ENCODE results near the gene FANCL. TPM values are rescaled to one million over a fixed set of nuclear protein-coding genes. Genes with fewer than 3 reads are reported as not detected.
"Not testable (repeated sequence)": the region's sequence is repeated elsewhere in the genome, so short reads cannot be mapped to it uniquely, and the experiment has no call there.

Gene FANCL
- polyA plus RNA-seq, 2 of the 4 experiments (the other 2 are of a cell fraction): 34.1 to 68.8 TPM

DNA sequence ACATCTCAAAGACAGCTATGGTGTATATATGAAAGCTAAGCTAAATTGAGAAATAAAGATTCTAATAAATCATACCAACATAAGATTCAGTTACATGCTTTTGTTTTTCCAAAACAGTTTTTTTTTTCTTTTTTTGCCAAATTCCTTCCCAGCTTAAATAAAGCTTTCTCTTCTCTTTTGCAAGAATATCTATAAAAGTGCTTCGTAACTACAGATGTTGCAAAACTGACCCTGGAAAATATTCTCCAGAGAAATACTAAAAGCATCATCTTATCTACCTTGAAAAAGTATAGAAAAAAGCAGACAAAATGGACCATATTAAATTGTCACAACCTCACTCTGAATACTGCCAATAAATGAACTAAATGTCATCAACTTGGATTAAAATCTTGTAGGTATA, 38.7 kb downstream of the FANCL start:
- FAIRE-seq (peak; percentile 70), ATAC-seq (no peak), DNase-seq (ENCODE audit: low read depth in 1 of 2, low spot score in 1 of 2) (no peak)
- WGBS (ENCODE audit: missing lambda C conversion rate): 90% methylated on average over 1 of the region's 1 CpG
- TF ChIP-seq, protein P1, sequence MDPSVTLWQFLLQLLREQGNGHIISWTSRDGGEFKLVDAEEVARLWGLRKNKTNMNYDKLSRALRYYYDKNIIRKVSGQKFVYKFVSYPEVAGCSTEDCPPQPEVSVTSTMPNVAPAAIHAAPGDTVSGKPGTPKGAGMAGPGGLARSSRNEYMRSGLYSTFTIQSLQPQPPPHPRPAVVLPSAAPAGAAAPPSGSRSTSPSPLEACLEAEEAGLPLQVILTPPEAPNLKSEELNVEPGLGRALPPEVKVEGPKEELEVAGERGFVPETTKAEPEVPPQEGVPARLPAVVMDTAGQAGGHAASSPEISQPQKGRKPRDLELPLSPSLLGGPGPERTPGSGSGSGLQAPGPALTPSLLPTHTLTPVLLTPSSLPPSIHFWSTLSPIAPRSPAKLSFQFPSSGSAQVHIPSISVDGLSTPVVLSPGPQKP (IDR thresholded peaks at IDR 0.05; ENCODE audit: low read depth, low read length): no peak
- no peak overlapping the region for H3K4me3 ChIP-seq
- ChIA-PET CTCF (interaction anchor here (1.0 kb wide), 1 partner anchor 482 kb away, joined by 3 read pairs; no protein-coding TSS in a partner anchor), POLR2A (no interaction called here)
- H3K4me2 ChIP-seq: no peak overlapping the region
- H3K9me3 ChIP-seq: no peaks in the 10 kb centered on the region
- no peak overlapping the region for H3K27ac ChIP-seq
- H3K4me1 ChIP-seq: peaks cover 31% of the 10 kb centered on the region

DNA sequence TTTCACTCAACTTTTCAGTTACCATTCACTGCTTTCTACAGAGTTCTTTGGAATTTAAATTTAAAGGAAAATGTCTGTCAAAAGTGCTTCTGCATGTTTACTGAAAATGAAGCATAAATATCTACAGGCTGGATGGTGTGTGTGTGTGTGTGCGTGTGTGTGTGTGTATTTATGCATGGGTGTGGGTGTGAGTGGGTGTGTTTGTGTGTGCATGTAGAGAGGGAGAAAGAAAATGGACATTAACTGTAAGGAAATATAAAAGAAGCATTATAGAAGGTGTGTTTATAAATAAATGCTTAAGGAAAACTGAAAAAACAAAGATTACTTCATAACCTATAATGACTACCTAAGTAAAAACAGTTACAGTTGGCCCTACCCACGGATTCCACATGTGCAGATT, 43.2 kb downstream of the FANCL start:
- H3K9me3 ChIP-seq: no peaks in the 10 kb centered on the region
- peaks cover 20% of the 10 kb centered on the region for H3K4me1 ChIP-seq
- ChIA-PET POLR2A (no interaction called here), CTCF (no interaction called here)
- ATAC-seq: no peak
- H3K27ac ChIP-seq: no peak overlapping the region
- TF ChIP-seq BCL3 (IDR thresholded peaks at IDR 0.05): no peak
- no peak for TF ChIP-seq RAD21 (conservative IDR thresholded peaks at IDR 0.05 in 1 of 2, IDR thresholded peaks at IDR 0.05 in 1 of 2)
- no peak for TF ChIP-seq EP300 (IDR thresholded peaks at IDR 0.05)
- no peak for TF ChIP-seq MAZ (IDR thresholded peaks at IDR 0.05; ENCODE audit: borderline replicate concordance, low read depth, low read length)
- no peak for TF ChIP-seq CBX2 (IDR thresholded peaks at IDR 0.05; ENCODE audit: borderline replicate concordance, low read depth)
- no peak for TF ChIP-seq PHF8 (IDR thresholded peaks at IDR 0.05; ENCODE audit: borderline replicate concordance, low read depth)
- TF ChIP-seq, protein P2, sequence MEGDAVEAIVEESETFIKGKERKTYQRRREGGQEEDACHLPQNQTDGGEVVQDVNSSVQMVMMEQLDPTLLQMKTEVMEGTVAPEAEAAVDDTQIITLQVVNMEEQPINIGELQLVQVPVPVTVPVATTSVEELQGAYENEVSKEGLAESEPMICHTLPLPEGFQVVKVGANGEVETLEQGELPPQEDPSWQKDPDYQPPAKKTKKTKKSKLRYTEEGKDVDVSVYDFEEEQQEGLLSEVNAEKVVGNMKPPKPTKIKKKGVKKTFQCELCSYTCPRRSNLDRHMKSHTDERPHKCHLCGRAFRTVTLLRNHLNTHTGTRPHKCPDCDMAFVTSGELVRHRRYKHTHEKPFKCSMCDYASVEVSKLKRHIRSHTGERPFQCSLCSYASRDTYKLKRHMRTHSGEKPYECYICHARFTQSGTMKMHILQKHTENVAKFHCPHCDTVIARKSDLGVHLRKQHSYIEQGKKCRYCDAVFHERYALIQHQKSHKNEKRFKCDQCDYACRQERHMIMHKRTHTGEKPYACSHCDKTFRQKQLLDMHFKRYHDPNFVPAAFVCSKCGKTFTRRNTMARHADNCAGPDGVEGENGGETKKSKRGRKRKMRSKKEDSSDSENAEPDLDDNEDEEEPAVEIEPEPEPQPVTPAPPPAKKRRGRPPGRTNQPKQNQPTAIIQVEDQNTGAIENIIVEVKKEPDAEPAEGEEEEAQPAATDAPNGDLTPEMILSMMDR (IDR thresholded peaks at IDR 0.05): no peak
- no peak for TF ChIP-seq JUN (IDR thresholded peaks at IDR 0.05)
- no peak for TF ChIP-seq FOSL2 (IDR thresholded peaks at IDR 0.05)
- TF ChIP-seq FOSL2 (CRISPR knock-in tag; IDR thresholded peaks at IDR 0.05): no peak
- no peak for TF ChIP-seq RARB (CRISPR knock-in tag; IDR thresholded peaks at IDR 0.05)
- no peak for TF ChIP-seq HOXB13 (CRISPR knock-in tag; IDR thresholded peaks at IDR 0.05; ENCODE audit: low read depth)
- 86% methylated on average over 2 of the region's 2 CpGs for WGBS (ENCODE audit: missing lambda C conversion rate)
- H3K4me3 ChIP-seq: no peak overlapping the region
- no peak for FAIRE-seq
- DNase-seq (ENCODE audit: low read depth in 1 of 2, low spot score in 1 of 2): no peak
- H3K4me2 ChIP-seq: no peak overlapping the region

GRCh38 chr2:58195662-58196061, 45.5 kb downstream of the FANCL start:
- Histone ChIP-seq H3K9me3 (no peaks in the 10 kb centered on the region), H3K4me1 (peaks cover 7% of the 10 kb centered on the region; the same call in 1 of the 3 replicates), H3K27ac (no peak overlapping the region), H3K4me3 (no peak overlapping the region), H3K4me2 (no peak overlapping the region)
- ChIA-PET CTCF (no interaction called here), POLR2A (no interaction called here)
- WGBS (ENCODE audit: missing lambda C conversion rate): 91% methylated on average over 1 of the region's 1 CpG
- TF ChIP-seq HOXB13 (CRISPR knock-in tag; IDR thresholded peaks at IDR 0.05; ENCODE audit: low read depth): no peak
- TF ChIP-seq HOXB5 (CRISPR knock-in tag; IDR thresholded peaks at IDR 0.05): no peak
- DNase-seq (ENCODE audit: low read depth in 1 of 2, low spot score in 1 of 2): no peak
- no peak for FAIRE-seq
- no peak for ATAC-seq

DNA sequence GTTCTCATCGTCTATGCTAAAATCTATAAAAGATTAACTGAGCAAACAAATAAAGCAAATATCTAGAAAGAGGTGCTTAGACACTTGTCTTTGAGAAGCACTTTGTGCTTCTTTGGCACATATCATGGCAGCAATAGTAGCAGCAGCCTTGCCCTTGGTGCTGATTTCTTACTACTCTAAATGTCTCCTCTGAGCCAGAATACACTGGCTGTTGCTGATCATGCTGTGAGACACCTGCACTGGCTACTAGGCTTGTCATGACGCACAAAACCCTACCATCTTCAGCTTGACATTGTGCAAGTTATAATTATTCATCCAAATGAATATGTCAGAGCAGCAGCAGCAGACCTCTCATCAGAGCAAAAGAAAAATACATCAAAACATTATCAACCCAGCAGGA, 46.7 kb downstream of the FANCL start:
- H3K4me2 ChIP-seq: no peak overlapping the region
- POLR2A ChIA-PET: no interaction called here
- CTCF ChIA-PET: no interaction called here
- no peak overlapping the region for H3K27ac ChIP-seq
- H3K9me3 ChIP-seq: no peaks in the 10 kb centered on the region
- WGBS (ENCODE audit: missing lambda C conversion rate): 68% methylated on average over 2 of the region's 2 CpGs
- ATAC-seq: peak; percentile 30 to 43; a peak in 2 of 6 replicates
- no peak overlapping the region for H3K4me3 ChIP-seq
- TF ChIP-seq HOXB13 (CRISPR knock-in tag; IDR thresholded peaks at IDR 0.05; ENCODE audit: low read depth): no peak
- TF ChIP-seq MYC (IDR thresholded peaks at IDR 0.05; ENCODE audit: borderline replicate concordance, low read length): no peak
- peak; percentile 58 for TF ChIP-seq REST (IDR thresholded peaks at IDR 0.05)
- peaks cover 7% of the 10 kb centered on the region; the same call in 1 of the 3 replicates for H3K4me1 ChIP-seq
- FAIRE-seq: no peak
- no peak for DNase-seq (ENCODE audit: low read depth in 1 of 2, low spot score in 1 of 2)

GRCh38 chr2:58187022-58187421, 54.1 kb downstream of the FANCL start:
- H3K4me1 ChIP-seq; ATAC-seq; H3K4me2 ChIP-seq; H3K9me3 ChIP-seq; DNase-seq (ENCODE audit: low read depth in 1 of 2, low spot score in 1 of 2); CTCF ChIA-PET; H3K27ac ChIP-seq; H3K4me3 ChIP-seq; FAIRE-seq: not testable (repeated sequence)
- WGBS (ENCODE audit: missing lambda C conversion rate): 91% methylated on average over 6 of the region's 6 CpGs
- POLR2A ChIA-PET: interaction anchor here (1.4 kb wide), 1 partner anchor 54 kb away, joined by 5 read pairs; the partner anchor contains the start of gene FANCL

Data from A549 (cell line).